LNCaP clone FGC (cell line): Measurements from ENCODE around the gene SLC22A7.

Experiments
- DNase-seq: peaks from one replicate; pipeline ENCODE4 v3.0.0-alpha.2; 2011; ENCODE audit warnings: low read depth
- H3K4me3 ChIP-seq: 2 replicates; pipeline ENCODE4 v1.5.1; 2011; ENCODE audit warnings: mild to moderate bottlenecking, low read depth, low read length, control low read depth
- CTCF ChIP-seq: IDR thresholded peaks from 2 replicates; pipeline ENCODE4 v1.5.1; 2012; ENCODE audit warnings: mild to moderate bottlenecking; ENCODE audit not compliant: control insufficient read depth, insufficient read depth; ENCODE audit errors: extremely low read depth

Gene SLC22A7

GRCh38 chr6:43308990-43309477 lies 11.0 kb downstream of the SLC22A7 start:
- DNase-seq = no peak
- no peak overlapping the region for H3K4me3 ChIP-seq
- no peak for TF ChIP-seq CTCF

GRCh38 chr6:43310134-43310533 lies 12.1 kb downstream of the SLC22A7 start:
- TF ChIP-seq CTCF = no peak
- DNase-seq = no peak
- no peak overlapping the region for H3K4me3 ChIP-seq

- H3K4me3 ChIP-seq = no peak overlapping the region
- no peak for DNase-seq
- no peak for TF ChIP-seq CTCF
Measured at GRCh38 chr6:43310624-43311023, 12.6 kb downstream of the SLC22A7 start.

GRCh38 chr6:43311666-43312065 lies 13.6 kb downstream of the SLC22A7 start:
- no peak for DNase-seq
- no peak for TF ChIP-seq CTCF
- H3K4me3 ChIP-seq = no peak overlapping the region

- TF ChIP-seq CTCF = no peak
- no peak for DNase-seq
- no peak overlapping the region for H3K4me3 ChIP-seq
Measured at GRCh38 chr6:43313813-43314212, 15.8 kb downstream of the SLC22A7 start.

- TF ChIP-seq CTCF = no peak
Measured at GRCh38 chr6:43318011-43318410, 20.0 kb downstream of the SLC22A7 start.

GRCh38 chr6:43325876-43326275 lies 27.8 kb downstream of the SLC22A7 start:
- no peak overlapping the region for H3K4me3 ChIP-seq
- DNase-seq = no peak
- no peak for TF ChIP-seq CTCF

More at GRCh38 chr6:43318011-43318410, 20.0 kb downstream of the SLC22A7 start:
- no peak for DNase-seq
- H3K4me3 ChIP-seq = no peak overlapping the region
